ENCODE measurements around the gene ZER1.

DNA sequence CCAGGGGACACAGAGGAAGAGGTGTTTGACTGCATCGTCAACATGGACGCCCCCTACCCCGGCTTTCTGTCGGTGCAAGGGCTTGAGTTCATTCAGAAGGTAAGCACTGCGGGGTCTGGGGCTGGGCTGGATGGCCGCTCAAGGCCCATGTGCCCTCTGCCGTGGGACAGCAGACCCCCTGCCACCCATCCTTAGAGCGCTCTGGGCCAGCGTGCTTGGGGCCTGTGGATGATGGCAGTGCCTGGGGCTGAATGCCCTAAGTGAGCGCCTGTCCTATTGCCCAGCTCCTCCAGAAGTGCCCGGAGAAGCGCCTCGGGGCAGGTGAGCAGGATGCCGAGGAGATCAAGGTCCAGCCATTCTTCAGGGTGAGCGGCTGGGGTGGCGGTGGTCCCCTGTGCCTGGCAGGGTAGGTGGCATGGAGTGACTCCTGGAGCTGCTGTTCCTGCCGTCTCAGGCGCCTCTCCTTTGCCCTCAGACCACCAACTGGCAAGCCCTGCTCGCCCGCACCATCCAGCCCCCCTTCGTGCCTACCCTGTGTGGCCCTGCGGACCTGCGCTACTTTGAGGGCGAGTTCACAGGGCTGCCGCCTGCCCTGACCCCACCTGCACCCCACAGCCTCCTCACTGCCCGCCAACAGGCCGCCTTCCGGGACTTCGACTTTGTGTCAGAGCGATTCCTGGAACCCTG, 51.7 kb downstream of the ZER1 start:
- TF ChIP-seq, protein P1, sequence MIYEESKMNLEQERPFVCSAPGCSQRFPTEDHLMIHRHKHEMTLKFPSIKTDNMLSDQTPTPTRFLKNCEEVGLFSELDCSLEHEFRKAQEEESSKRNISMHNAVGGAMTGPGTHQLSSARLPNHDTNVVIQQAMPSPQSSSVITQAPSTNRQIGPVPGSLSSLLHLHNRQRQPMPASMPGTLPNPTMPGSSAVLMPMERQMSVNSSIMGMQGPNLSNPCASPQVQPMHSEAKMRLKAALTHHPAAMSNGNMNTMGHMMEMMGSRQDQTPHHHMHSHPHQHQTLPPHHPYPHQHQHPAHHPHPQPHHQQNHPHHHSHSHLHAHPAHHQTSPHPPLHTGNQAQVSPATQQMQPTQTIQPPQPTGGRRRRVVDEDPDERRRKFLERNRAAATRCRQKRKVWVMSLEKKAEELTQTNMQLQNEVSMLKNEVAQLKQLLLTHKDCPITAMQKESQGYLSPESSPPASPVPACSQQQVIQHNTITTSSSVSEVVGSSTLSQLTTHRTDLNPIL (CRISPR knock-in tag; IDR thresholded peaks at IDR 0.05; ENCODE audit: low read depth), result no peak
- TF ChIP-seq TCF4 (CRISPR knock-in tag; IDR thresholded peaks at IDR 0.05; ENCODE audit: borderline replicate concordance), result no peak
